Measurements from ENCODE around the gene RBM10.

GRCh38 chrX:47224266-47224895 is 79.4 kb downstream of the RBM10 start:
- TF ChIP-seq POLR2A (IDR thresholded peaks at IDR 0.05): no peak
- no peak for TF ChIP-seq CTCF (IDR thresholded peaks at IDR 0.05)
- no peak for TF ChIP-seq EP300 (IDR thresholded peaks at IDR 0.05)
